HG03175 (cell line): ENCODE measurements around the gene MAP4.

Source experiments
- ATAC-seq: cut with Tn5 transposase; IDR thresholded peaks from one replicate; pipeline ENCODE4 v1.9.1; 2021; ENCODE audit warnings: mild to moderate bottlenecking, moderate library complexity; ENCODE audit not compliant: unreplicated experiment

MAP4 gene

GRCh38 chr3:47871389-47871788, 144.8 kb downstream of the MAP4 start:
- ATAC-seq = no peak

DNA sequence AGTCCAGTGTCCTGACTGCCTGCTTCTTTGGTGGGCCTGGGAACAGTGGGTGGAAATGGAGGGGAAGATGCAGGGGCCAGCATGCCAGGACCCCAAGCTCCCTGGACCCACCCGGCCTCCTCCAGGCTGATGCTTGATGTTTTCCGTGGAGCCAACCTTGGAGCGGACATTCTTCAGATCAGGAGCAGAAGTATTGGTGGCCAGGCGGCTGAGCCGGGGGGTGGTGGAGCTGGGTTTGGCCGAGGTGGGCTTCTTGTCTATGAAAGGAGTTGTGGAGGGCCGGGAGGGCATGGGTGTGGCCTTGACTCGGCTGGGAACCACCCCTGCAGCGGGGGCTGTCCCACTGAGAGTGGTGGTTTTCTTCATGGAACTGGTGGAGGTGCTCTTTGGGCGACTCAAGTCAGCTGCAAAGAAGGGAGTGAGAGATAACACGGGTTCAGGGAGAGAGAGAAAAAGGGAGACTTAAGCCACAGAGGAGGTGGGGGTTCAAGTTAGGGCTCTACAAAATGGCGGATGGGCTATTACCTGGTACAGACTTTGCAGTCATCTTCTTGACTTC, 145.4 kb downstream of the MAP4 start:
- ATAC-seq = no peak

- no peak for ATAC-seq
These were observed 146.1 kb downstream of the MAP4 start for GRCh38 chr3:47870156-47870555.

GRCh38 chr3:47868306-47868705, 147.9 kb downstream of the MAP4 start:
- no peak for ATAC-seq

- ATAC-seq = no peak
These were observed 148.7 kb downstream of the MAP4 start for GRCh38 chr3:47867451-47868044.

GRCh38 chr3:47865192-47865591, 151.0 kb downstream of the MAP4 start:
- no peak for ATAC-seq

DNA sequence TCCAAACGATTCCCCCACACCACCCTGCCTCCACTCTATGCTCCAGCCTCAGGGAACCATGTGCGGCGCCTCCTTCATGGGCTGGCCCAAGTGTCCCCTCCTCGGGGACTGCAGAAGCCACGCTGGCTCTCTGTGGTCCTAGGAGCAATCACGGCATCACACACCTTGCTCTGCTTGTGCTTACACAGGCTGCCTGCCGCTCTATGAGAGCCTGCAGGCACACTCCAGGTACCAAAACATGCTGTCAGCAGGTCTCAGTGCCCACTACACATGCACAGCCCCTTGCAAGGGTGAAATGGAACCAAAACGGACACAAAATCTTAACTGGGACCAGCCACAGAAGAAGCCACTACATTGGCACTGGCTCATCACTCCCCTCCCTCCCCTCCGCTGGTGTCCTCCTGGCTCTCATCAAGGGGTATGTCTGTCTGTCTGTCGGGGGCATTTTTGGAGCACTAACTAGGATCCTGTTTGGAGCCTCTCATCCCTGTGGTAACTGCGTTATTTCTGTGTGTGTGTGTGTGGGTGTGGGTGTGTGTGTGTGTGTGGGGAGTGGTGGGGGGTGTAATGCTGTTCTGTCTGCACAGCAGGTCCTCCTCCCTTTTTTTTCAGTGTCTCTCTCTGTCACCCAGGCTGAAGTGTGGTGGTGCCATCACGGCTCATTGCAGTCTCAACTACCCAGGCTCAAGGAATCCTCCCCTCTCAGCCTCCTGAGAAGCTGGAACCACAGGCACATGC, 152.7 kb downstream of the MAP4 start:
- ATAC-seq = no peak

DNA sequence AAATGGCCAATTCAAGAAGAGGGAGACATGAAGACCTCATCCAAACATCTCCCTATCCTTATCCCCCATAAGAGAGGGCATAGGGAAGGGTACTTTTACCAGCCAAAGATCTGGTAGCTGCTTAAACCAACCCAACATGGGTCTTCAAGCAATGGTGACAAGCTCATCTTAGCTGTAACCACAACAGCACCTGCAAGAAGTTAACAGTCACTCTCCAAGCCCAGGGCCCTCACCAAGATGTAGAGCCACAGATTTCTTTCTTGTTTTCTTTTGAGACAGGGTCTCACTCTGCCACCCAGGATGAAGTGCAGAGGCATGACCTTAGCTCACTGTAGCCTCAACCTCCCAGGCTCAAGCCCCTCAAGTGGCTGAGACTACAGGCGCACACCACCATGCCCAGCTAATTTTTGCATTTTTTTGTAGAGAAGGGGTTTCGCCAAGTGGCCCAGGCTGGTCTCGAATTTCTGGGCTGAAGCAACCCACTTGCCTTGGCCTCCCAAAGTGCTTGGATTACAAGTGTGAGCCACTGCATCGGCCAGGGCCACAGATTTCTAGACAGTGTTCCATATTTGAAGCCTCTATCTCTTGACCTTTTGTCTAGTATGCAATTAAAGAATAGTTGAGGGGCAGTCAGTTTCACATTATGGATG, 156.1 kb downstream of the MAP4 start:
- ATAC-seq = no peak

DNA sequence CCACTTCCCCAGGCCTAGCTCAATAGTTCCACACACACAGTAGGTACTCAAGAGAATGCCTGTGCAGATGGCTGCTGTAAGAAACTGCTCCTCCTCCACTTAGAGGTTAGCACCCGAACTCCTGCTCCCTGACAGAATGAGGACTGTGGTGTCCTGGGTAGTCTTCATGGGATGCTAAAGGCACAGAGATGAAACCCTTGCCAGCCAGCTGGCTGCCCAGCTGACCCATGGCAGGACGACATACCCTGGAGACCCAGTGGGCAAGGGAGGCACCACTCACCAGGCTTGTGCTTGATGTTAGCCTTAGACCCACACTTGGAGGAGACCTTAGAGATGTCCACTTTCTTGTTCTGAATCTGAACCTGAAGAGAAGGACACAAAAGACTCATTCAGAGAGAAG, 159.1 kb downstream of the MAP4 start:
- ATAC-seq = no peak

DNA sequence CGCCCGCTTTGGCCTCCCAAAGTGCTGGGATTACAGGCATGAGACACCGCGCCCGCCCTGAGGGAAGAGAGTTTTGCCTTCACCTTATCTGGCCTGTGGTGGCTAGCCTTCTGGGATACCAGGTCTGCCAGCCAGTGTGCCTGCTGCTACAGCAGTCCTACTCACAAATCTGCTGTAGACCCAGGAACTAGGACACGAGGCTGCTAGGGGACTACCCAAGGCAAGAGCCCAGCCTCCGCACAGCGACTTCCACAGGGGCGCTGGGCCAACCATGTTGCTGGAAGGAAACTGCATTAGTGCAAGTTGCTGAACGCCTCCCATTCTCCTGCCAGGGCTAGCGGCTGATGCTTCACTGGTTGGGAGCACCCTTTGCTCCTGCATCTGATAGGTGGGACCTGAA, 159.5 kb downstream of the MAP4 start:
- no peak for ATAC-seq

- no peak for ATAC-seq
These were observed 160.5 kb downstream of the MAP4 start for GRCh38 chr3:47855461-47856383.

GRCh38 chr3:47854720-47855455, 161.3 kb downstream of the MAP4 start:
- ATAC-seq = no peak

DNA sequence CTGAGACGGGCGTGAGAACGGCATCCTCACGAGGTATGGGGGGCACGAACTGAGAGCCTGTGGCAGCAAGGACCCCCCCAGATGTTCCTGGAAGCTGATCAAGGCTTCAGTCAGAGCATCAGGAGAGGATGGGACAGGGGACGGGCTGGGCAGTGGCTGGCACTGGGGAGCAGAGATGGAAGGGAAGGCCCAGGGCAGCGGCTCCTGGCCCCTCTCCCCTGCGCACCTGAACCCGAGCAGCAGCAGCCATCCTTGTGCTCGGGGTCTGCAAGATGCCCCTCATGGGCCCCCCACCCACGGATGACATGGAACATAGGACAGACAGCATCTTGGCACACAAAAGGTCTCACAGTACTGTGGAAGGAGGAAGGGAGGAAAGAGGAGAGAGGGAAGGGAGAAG, 161.9 kb downstream of the MAP4 start:
- no peak for ATAC-seq

DNA sequence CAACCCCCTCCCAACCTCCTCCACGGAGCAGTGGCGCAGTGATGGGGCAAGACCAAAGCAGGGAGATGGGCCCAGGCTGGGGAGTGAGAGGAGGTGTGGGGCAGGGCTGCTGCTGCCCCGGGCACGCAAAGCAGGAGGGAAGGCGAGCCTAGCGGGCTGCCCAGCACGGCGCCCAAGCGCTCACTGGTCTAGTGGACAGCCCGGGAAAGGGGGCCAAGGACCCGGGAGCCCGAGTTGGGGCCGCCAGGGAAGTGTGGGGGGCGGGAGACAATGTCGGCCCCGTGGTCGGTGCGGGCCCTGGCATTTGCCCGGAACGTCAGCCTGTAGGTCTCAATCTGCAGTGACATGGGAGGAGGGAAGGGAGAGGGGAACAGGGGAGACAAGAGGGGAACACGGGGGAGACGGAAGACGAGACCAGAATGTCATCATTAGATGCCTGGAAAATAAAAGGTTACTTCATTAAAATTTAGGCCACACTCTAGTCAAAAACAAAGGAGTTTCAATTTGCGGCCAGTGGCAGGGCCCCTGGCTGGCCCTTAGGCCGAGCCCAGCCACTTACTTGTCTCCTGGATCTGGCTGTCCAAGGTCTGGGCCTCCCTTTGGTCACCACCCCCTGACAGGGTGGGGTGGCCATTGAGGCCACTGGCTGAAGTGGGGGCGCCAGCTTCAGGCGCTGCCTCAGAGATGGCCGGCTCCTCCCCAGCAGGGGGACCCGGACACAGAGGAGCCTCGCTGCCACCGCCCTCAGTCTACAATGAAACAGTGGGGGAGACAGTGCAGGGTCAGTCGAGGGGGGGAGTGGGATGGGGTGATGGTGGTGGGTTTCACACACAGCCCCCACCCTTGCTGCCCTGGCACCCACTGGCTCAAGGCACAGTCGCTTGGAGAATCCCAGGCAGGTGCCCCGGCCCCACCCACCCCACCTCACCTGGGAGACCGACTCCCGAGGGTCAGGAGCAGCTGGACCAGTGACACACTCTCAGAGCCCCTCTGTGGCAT, 163.3 kb downstream of the MAP4 start:
- ATAC-seq = no peak

GRCh38 chr3:47851888-47852603, 164.2 kb downstream of the MAP4 start:
- ATAC-seq = no peak

- ATAC-seq = no peak
These were observed 165.4 kb downstream of the MAP4 start for GRCh38 chr3:47850564-47851410.
